Psoas muscle (tissue), 8 donors: Measurements from ENCODE around the gene PLB1. TPM values are rescaled to one million over a fixed set of nuclear protein-coding genes. Genes with fewer than 3 reads are reported as not detected.

Experiments used
- ATAC-seq, 4 donors: fragments of 200-7000 bp; cut with Tn5 transposase; one replicate each; pipeline ENCODE4 v1.9.1; 2020; ENCODE audit warnings: moderate library complexity in 3 of 4, mild to moderate bottlenecking in 2 of 4
- DNase-seq, 2 donors: peaks; one replicate each; pipeline ENCODE4 v3.0.0-alpha.2; 2020
- H3K27ac ChIP-seq: fragments of 200-600 bp; one replicate; pipeline ENCODE4 v1.8.0; 2022
- H3K27me3 ChIP-seq, 3 donors: fragments of 200-600 bp in 1 of 3; one replicate each; pipeline versions ENCODE4 v1.6.1 to v1.8.0; 2013 to 2022; ENCODE audit warnings: low read length in 2 of 3, mild to moderate bottlenecking in 2 of 3, moderate library complexity in 1 of 3; ENCODE audit not compliant: insufficient read depth in 3 of 3
- H3K36me3 ChIP-seq, 2 donors: fragments of 200-600 bp in 1 of 2; one replicate each; pipeline versions ENCODE4 v1.6.1 to v1.8.0; 2013 to 2022; ENCODE audit warnings: low read depth in 1 of 2, mild to moderate bottlenecking in 1 of 2, moderate library complexity in 1 of 2; ENCODE audit not compliant: insufficient read depth in 1 of 2
- H3K4me1 ChIP-seq: fragments of 200-600 bp; one replicate; pipeline ENCODE4 v1.8.0; 2022
- H3K4me3 ChIP-seq: fragments of 200-600 bp; one replicate; pipeline ENCODE4 v1.8.0; 2022; ENCODE audit warnings: mild to moderate bottlenecking
- H3K9me3 ChIP-seq: fragments of 200-600 bp; one replicate; pipeline ENCODE4 v1.8.0; 2022
- WGBS, 3 donors: extraction: QIAGEN DNeasy Blood & Tissue Kit; methylation state at CpG; one replicate each; pipeline versions ENCODE4 v1.1.6 to v1.1.7; 2013; 5-methylcytosine and 5-hydroxymethylcytosine counted together
- intact Hi-C, 2 donors: fragments of 100-400 bp; cut with DNase I; formaldehyde crosslinking; loops; one replicate each; pipeline versions ENCODE4 v1.11.0 to v1.14.2; 2022
- polyA plus RNA-seq, 3 donors: library from polyadenylated mRNA; stranded (reverse); fragments of 200-250 nt; gene quantifications; one replicate each; pipeline ENCODE4 v1.2.3, GENCODE V29; 2013
- total RNA-seq, 4 donors: library from RNA; stranded (reverse); fragmentation: NEBNext Ultra II Directional in 2 of 4; extraction: Animal tissue kit (Norgen Biotek cat#: 25700) in 2 of 4; gene quantifications; one replicate each; pipeline versions ENCODE4 v1.2.1 to v1.2.4, GENCODE V29; 2021 to 2023
- TF ChIP-seq, protein P1 (sequence below): fragments of 200-600 bp; IDR thresholded peaks from one replicate; pipeline ENCODE4 v1.8.0; 2022; ENCODE audit warnings: antibody characterized with exemption
- donor health status: healthy with polysubstance abuse.
- donor health status: DM: no; HTN: no; CAD: no; lungs with moderate emphysema.
- donor health status: Bipolar disorder and iron deficiency.
- donor health status: healthy.
- donor health status: DM: yes; HTN: yes; CAD: no.
- donor health status: DM: no; HTN: no; CAD: no.
- donor health status: DM: no; HTN: no; CAD: no.
- donor health status: DM: yes; HTN: yes; CAD: no.

PLB1 gene
- total and polyA plus RNA-seq, 7 donors: 0.63 to 4.9 (median 1.7) TPM

DNA sequence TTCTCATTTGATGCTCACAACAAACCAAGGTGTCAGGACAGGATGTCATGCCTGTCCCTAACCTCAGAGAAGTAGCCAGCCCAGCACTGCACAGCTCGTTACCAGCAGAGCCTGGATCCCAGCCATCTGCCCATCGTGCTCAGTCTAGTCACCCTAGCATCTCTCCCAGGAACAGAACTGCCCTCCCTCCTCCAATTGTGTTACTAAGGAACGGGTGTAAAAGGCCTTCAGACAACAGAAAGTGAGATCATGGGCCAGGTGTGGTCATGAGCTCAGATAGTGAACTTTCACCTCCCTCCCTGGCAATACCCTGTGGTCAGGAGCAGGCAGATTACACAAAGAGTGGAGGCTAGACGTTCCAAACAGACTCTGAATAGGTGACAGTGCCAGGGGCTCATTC lies 144.0 kb downstream of the PLB1 start:
- no peak for DNase-seq
- peak in 1 of 4 donors; percentile 13 for ATAC-seq
- peaks cover 40% of the 10 kb centered on the region for H3K4me1 ChIP-seq
- H3K4me3 ChIP-seq: no peak overlapping the region
- 36 to 46% (median 43%) methylated on average over 4 of the region's 4 CpGs for WGBS, 3 donors
- intact Hi-C loops: no loop called here
- H3K9me3 ChIP-seq: no peaks in the 10 kb centered on the region
- H3K27ac ChIP-seq: no peak overlapping the region
- TF ChIP-seq, protein P1, sequence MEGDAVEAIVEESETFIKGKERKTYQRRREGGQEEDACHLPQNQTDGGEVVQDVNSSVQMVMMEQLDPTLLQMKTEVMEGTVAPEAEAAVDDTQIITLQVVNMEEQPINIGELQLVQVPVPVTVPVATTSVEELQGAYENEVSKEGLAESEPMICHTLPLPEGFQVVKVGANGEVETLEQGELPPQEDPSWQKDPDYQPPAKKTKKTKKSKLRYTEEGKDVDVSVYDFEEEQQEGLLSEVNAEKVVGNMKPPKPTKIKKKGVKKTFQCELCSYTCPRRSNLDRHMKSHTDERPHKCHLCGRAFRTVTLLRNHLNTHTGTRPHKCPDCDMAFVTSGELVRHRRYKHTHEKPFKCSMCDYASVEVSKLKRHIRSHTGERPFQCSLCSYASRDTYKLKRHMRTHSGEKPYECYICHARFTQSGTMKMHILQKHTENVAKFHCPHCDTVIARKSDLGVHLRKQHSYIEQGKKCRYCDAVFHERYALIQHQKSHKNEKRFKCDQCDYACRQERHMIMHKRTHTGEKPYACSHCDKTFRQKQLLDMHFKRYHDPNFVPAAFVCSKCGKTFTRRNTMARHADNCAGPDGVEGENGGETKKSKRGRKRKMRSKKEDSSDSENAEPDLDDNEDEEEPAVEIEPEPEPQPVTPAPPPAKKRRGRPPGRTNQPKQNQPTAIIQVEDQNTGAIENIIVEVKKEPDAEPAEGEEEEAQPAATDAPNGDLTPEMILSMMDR: no peak
- no peaks in the 10 kb centered on the region for H3K36me3 ChIP-seq
- no peaks in the 10 kb centered on the region for H3K27me3 ChIP-seq

DNA sequence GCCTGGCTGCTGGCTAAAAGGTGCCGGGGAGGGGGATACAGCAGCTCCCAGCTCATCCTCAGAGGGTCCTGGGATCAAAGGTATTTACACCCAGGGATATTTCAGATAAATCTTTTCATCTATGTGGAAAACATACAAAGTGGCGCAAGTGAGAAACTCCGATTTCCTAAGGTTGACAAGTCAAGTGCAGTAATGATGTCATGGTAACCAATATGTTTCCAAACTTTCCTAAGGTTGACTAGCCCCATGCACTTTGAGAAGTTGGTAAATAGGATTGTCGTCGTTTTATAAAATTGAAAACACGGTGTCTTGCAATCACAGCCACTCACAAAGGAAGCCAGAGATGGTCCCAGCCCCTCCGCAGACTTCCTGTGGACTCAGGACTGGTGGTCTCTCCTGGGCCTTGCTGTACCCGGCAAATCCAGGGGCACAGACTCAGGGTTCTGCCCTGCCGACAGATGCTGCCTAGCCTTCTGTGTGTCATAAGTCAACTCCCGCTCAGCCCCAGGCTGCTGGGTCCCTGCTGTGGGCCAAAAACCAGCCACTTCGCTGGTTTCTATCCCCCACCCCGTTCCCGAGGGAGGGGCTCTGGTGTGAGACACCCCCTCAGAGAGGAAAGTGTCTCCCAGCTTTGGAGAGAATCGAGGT lies 144.5 kb downstream of the PLB1 start:
- intact Hi-C loops: no loop called here
- Histone ChIP-seq H3K9me3 (no peaks in the 10 kb centered on the region), H3K4me3 (no peak overlapping the region), H3K27me3 (no peaks in the 10 kb centered on the region), H3K27ac (no peak overlapping the region), H3K36me3 (no peaks in the 10 kb centered on the region), H3K4me1 (peaks cover 35% of the 10 kb centered on the region)
- 82 to 94% (median 89%) methylated on average over 14 of the region's 14 CpGs for WGBS, 3 donors
- DNase-seq: no peak
- ATAC-seq: no peak
- TF ChIP-seq, protein P1: no peak

GRCh38 chr2:28640908-28641300 lies 145.0 kb downstream of the PLB1 start:
- TF ChIP-seq, protein P1: no peak
- no peaks in the 10 kb centered on the region for H3K36me3 ChIP-seq
- no peaks in the 10 kb centered on the region for H3K27me3 ChIP-seq
- H3K27ac ChIP-seq: no peak overlapping the region
- H3K9me3 ChIP-seq: no peaks in the 10 kb centered on the region
- DNase-seq (no peak), ATAC-seq (no peak)
- peaks cover 29% of the 10 kb centered on the region for H3K4me1 ChIP-seq
- WGBS, 3 donors: 90 to 97% (median 90%) methylated on average over 13 of the region's 13 CpGs
- no peak overlapping the region for H3K4me3 ChIP-seq
- intact Hi-C loops: no loop called here

- H3K27me3 ChIP-seq: no peaks in the 10 kb centered on the region
- DNase-seq (no peak), ATAC-seq (peak in 1 of 4 donors; percentile 16)
- TF ChIP-seq, protein P1: no peak
- intact Hi-C loops: no loop called here
- H3K9me3 ChIP-seq: no peaks in the 10 kb centered on the region
- H3K4me1 ChIP-seq: peaks cover 10% of the 10 kb centered on the region
- no peak overlapping the region for H3K4me3 ChIP-seq
- 96 to 98% (median 97%) methylated on average over 10 to 13 of the region's 13 CpGs for WGBS, 3 donors
- H3K27ac ChIP-seq: no peak overlapping the region
- H3K36me3 ChIP-seq: no peaks in the 10 kb centered on the region
Measured at GRCh38 chr2:28642796-28643195, 146.9 kb downstream of the PLB1 start.

- ATAC-seq: peak in 3 of 4 donors; percentile 42 to 54 (median 54)
- WGBS, 3 donors: 59 to 73% (median 65%) methylated on average over 6 of the region's 6 CpGs
- H3K27ac ChIP-seq: no peak overlapping the region
Measured at GRCh38 chr2:28643327-28643726, 147.5 kb downstream of the PLB1 start.

More at GRCh38 chr2:28643327-28643726, 147.5 kb downstream of the PLB1 start:
- Histone ChIP-seq H3K27me3 (no peaks in the 10 kb centered on the region), H3K4me3 (no peak overlapping the region), H3K9me3 (no peaks in the 10 kb centered on the region), H3K4me1 (peaks cover 5% of the 10 kb centered on the region), H3K36me3 (no peaks in the 10 kb centered on the region)
- TF ChIP-seq, protein P1: no peak
- intact Hi-C loops: no loop called here
- DNase-seq: no peak
